ENCODE measurements around the gene SERPINB10.

DNA sequence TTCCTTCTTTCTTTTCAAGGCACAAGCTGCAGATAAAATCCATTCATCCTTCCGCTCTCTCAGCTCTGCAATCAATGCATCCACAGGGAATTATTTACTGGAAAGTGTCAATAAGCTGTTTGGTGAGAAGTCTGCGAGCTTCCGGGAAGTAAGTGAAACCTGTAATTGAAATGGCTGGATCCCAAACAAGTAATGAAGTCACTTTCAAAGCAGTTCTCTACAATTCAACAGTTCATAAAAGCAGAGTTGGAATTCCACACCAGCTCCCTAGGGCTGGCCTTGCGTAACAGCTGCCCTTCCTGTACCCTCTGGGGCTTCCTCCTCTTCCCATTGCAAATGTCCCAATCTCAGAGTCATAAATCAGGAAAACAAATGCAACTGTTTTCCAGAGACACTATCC, 10.7 kb upstream of the SERPINB10 start:
- TF ChIP-seq EZH2phosphoT487 (IDR thresholded peaks at IDR 0.05; ENCODE audit: low read depth, severe bottlenecking, unreplicated experiment): no peak
- TF ChIP-seq, protein P1, sequence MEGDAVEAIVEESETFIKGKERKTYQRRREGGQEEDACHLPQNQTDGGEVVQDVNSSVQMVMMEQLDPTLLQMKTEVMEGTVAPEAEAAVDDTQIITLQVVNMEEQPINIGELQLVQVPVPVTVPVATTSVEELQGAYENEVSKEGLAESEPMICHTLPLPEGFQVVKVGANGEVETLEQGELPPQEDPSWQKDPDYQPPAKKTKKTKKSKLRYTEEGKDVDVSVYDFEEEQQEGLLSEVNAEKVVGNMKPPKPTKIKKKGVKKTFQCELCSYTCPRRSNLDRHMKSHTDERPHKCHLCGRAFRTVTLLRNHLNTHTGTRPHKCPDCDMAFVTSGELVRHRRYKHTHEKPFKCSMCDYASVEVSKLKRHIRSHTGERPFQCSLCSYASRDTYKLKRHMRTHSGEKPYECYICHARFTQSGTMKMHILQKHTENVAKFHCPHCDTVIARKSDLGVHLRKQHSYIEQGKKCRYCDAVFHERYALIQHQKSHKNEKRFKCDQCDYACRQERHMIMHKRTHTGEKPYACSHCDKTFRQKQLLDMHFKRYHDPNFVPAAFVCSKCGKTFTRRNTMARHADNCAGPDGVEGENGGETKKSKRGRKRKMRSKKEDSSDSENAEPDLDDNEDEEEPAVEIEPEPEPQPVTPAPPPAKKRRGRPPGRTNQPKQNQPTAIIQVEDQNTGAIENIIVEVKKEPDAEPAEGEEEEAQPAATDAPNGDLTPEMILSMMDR (IDR thresholded peaks at IDR 0.05; ENCODE audit: poor library complexity): no peak

Data from hepatocyte (in vitro differentiated cells).